Progenitor cell of endocrine pancreas (in vitro differentiated cells): ENCODE data around the gene CASQ1. TPM values are rescaled to one million over a fixed set of nuclear protein-coding genes. Genes with fewer than 3 reads are reported as not detected.

Experiments used
- DNase-seq: peaks from one replicate; pipeline ENCODE4 v3.0.0; 2021; ENCODE audit warnings: low spot score; ENCODE audit not compliant: unreplicated experiment
- H3K27ac Mint-ChIP-seq: 2 replicates; pipeline ENCODE4 v1.8.0; 2021; ENCODE audit warnings: mild to moderate bottlenecking, moderate library complexity, mixed read lengths
- H3K27me3 Mint-ChIP-seq: 2 replicates; pipeline ENCODE4 v1.8.0; 2021; ENCODE audit warnings: mixed read lengths
- H3K36me3 Mint-ChIP-seq: 2 replicates; pipeline ENCODE4 v1.8.0; 2022; ENCODE audit warnings: mixed read lengths; ENCODE audit not compliant: insufficient read depth
- H3K4me1 Mint-ChIP-seq: 2 replicates; pipeline ENCODE4 v1.8.0; 2021; ENCODE audit warnings: low read depth, mixed read lengths
- H3K4me3 Mint-ChIP-seq: 2 replicates; pipeline ENCODE4 v1.8.0; 2021; ENCODE audit warnings: low read depth, mild to moderate bottlenecking, moderate library complexity, mixed read lengths
- H3K9me3 Mint-ChIP-seq: 2 replicates; pipeline ENCODE4 v1.8.0; 2021; ENCODE audit warnings: low read depth, mixed read lengths
- CTCF ChIP-seq: fragments of 200-600 bp; sonication (generic); IDR thresholded peaks from one replicate; pipeline ENCODE4 v1.5.0; 2021; ENCODE audit warnings: antibody characterized with exemption, mild to moderate bottlenecking; ENCODE audit not compliant: unreplicated experiment
- total RNA-seq: library from RNA; stranded (reverse); gene quantifications from 2 replicates; pipeline ENCODE4 v1.2.1, GENCODE V29; 2021

Gene CASQ1
- total RNA-seq, 1 donor from 2014 or later, result not detected

- H3K4me1 Mint-ChIP-seq, result peaks cover 3% of the 10 kb centered on the region
- TF ChIP-seq CTCF, result no peak
- no peak overlapping the region for H3K27ac Mint-ChIP-seq
- no peak for DNase-seq
- H3K36me3 Mint-ChIP-seq, result no peaks in the 10 kb centered on the region
- H3K27me3 Mint-ChIP-seq, result peaks cover 49% of the 10 kb centered on the region
- H3K9me3 Mint-ChIP-seq, result no peaks in the 10 kb centered on the region
- no peak overlapping the region for H3K4me3 Mint-ChIP-seq
Observed at GRCh38 chr1:160171980-160172379, 18.4 kb upstream of the CASQ1 start.

DNA sequence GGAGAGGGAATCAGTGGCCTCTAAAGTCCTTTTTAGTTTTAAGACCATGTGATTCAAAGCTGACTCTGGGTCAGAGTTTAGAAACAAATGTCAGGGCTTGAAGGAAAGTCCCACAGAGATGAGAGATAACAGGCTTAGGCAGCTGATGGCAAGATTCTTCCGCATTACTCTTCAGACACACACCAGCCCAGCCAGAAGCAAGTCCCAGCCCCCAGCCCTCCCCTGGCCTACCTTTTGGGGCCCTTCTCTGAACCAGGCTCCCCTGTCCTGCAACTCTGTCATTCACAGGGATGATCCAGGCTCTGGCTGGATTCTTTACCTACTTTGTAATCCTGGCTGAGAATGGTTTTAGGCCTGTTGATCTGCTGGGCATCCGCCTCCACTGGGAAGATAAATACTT lies 13.1 kb upstream of the CASQ1 start:
- Mint-ChIP-seq H3K27ac (no peak overlapping the region), H3K4me1 (no peaks in the 10 kb centered on the region), H3K9me3 (no peaks in the 10 kb centered on the region), H3K4me3 (no peak overlapping the region), H3K27me3 (peaks cover 21% of the 10 kb centered on the region), H3K36me3 (no peaks in the 10 kb centered on the region)
- no peak for TF ChIP-seq CTCF
- DNase-seq, result no peak

- H3K36me3 Mint-ChIP-seq, result no peaks in the 10 kb centered on the region
- no peak for TF ChIP-seq CTCF
- no peak overlapping the region for H3K4me3 Mint-ChIP-seq
- no peak overlapping the region for H3K27ac Mint-ChIP-seq
- H3K27me3 Mint-ChIP-seq, result peaks cover 18% of the 10 kb centered on the region
- no peak for DNase-seq
- no peaks in the 10 kb centered on the region for H3K9me3 Mint-ChIP-seq
- no peaks in the 10 kb centered on the region for H3K4me1 Mint-ChIP-seq
Observed at GRCh38 chr1:160177667-160178066, 12.7 kb upstream of the CASQ1 start.

GRCh38 chr1:160178731-160179130 lies 11.6 kb upstream of the CASQ1 start:
- no peak for TF ChIP-seq CTCF
- no peak for DNase-seq
- Mint-ChIP-seq H3K4me3 (no peak overlapping the region), H3K27ac (no peak overlapping the region), H3K4me1 (peaks cover 1% of the 10 kb centered on the region), H3K9me3 (no peaks in the 10 kb centered on the region), H3K36me3 (no peaks in the 10 kb centered on the region), H3K27me3 (peaks cover 10% of the 10 kb centered on the region)

DNA sequence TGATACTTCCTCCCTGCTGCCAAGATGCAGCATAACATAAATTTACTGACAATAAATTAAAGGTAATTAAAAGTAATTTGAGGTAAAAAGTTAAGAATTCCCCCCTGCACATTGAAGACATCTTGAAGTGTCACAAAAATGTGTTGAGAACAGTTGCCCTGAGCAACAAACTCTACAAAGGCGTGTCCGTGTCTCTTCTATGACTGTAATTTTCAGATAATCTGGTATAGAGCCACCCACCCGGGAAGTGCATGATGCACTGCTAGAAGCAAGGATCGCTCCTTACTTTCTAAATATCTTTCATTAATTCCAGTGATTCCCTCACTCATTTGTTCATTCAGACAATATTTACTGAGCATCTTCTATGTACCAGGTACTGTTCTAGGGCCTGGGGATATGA lies 11.0 kb upstream of the CASQ1 start:
- no peak for DNase-seq
- Mint-ChIP-seq H3K36me3 (no peaks in the 10 kb centered on the region), H3K9me3 (no peaks in the 10 kb centered on the region), H3K4me3 (no peak overlapping the region), H3K27me3 (peaks cover 8% of the 10 kb centered on the region), H3K27ac (no peak overlapping the region), H3K4me1 (peaks cover 1% of the 10 kb centered on the region)
- no peak for TF ChIP-seq CTCF
